ENCODE results near the gene WNT9A.

DNA sequence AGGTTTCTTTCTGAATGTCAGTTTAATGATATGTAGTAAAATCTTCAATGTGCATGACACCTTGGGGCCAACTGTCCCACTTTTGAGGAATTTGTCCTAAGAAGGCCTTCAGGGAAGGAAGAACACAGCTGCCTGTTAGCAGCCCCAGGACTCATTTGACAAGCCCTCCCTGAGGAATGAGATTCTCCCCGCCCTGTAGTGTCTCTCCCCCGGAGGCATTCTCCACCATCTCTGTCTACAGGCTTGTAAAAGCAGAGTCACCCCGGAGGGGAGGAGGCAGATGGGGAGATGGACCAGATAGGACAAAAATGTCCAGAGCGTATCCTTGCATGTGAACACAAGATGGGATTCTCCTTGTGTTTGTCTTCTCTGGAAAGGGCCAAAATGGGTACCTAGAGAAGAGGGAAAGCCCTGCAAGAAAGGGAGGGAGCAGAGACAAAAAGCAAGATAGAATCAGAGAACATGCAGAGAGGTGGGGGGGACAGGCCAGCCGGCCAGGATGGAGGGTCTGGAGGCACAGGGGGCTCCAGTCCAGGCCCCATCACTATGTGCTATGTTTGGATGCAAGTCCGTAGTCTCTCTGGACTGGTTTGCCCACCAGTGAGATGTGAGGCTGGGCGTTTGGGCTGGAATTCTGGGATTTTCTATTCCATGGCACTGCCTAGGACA, 47.0 kb upstream of the WNT9A start:
- TF ChIP-seq CTCF (IDR thresholded peaks at IDR 0.05; ENCODE audit: low read depth, low read length, missing input control) (no peak), EGR1 (IDR thresholded peaks at IDR 0.05; ENCODE audit: low read depth in 2 of 2) (no peak)
